K562 (cell line): ENCODE data around the gene EXOSC2. TPM values are rescaled to one million over a fixed set of nuclear protein-coding genes. Genes with fewer than 3 reads are reported as not detected.

ENCODE experiments used
- ATAC-seq: fragments of 200-7000 bp; cut with Tn5 transposase; 3 replicates; pipeline ENCODE4 v1.9.1; 2020; ENCODE audit warnings: moderate library complexity
- BruUV-seq: library from RNA; stranded (reverse); fragments of 400-500 nt; replicated peaks from 2 replicates; lab custom pipeline; 2021; lab: Mats Ljungman, UMichigan
- CTCF ChIA-PET: fragments of 300-600 bp; formaldehyde crosslinking; extraction: SDS; loops from one replicate; lab custom pipeline; 2021; ENCODE audit warnings: low intra/inter-chr PET ratio; lab: Yijun Ruan, JAX
- POLR2A ChIA-PET: fragments of 300-600, 350-650 bp; sonication (Branson Sonifier 250); formaldehyde crosslinking; extraction: SDS; loops from one replicate; lab custom pipeline; 2021; ENCODE audit warnings: antibody characterized with exemption, inconsistent platforms; lab: Yijun Ruan, JAX
- DNase-seq, 4 experiments: peaks; one replicate each; pipeline versions ENCODE4 v3.0.0 to v3.0.0-alpha.2; 2011 to 2018; ENCODE audit warnings: low spot score in 3 of 4, mixed read lengths in 3 of 4; ENCODE audit errors: extremely low read depth in 1 of 4
- FAIRE-seq: peaks from 2 replicates; lab custom pipeline; 2011; peaks lifted over from hg19 to GRCh38; lab: Jason Lieb, UNC
- H2AFZ ChIP-seq: 2 replicates; pipeline ENCODE4 v1.6.0; 2011; ENCODE audit warnings: low read depth, low read length, control low read depth, inconsistent platforms
- H3K27ac ChIP-seq: fragments of 200-600 bp; 3 replicates; pipeline ENCODE4 v1.8.0; 2011; ENCODE audit warnings: low read depth, mild to moderate bottlenecking, control low read depth, inconsistent platforms, low read length, moderate library complexity, mixed read lengths; ENCODE audit errors: extremely low read depth
- H3K27me3 ChIP-seq, 2 experiments: fragments of 300-600 bp in 1 of 2; 2 replicates in 1 of 2; 3 replicates in 1 of 2; pipeline versions ENCODE4 v1.6.0 to v1.8.0; 2011; ENCODE audit warnings: inconsistent platforms in 2 of 2, low read length in 2 of 2, mild to moderate bottlenecking in 1 of 2, mixed read lengths in 1 of 2, moderate library complexity in 1 of 2; ENCODE audit not compliant: control insufficient read depth in 2 of 2, insufficient read depth in 2 of 2
- H3K36me3 ChIP-seq: fragments of 300-600 bp; 3 replicates; pipeline ENCODE4 v1.8.0; 2011; ENCODE audit warnings: mild to moderate bottlenecking, low read length, inconsistent platforms; ENCODE audit not compliant: control insufficient read depth, insufficient read depth
- H3K4me1 ChIP-seq, 2 experiments: fragments of 200-600 bp in 1 of 2; replicated peaks in 1 of 2; 2 replicates in 1 of 2; 3 replicates in 1 of 2; pipeline versions ENCODE4 v1.5.1 to v1.8.0; 2011; ENCODE audit warnings: inconsistent platforms in 2 of 2, low read length in 2 of 2, mild to moderate bottlenecking in 1 of 2, mixed read lengths in 1 of 2, moderate library complexity in 1 of 2; ENCODE audit not compliant: control insufficient read depth in 2 of 2, insufficient read depth in 2 of 2
- H3K4me2 ChIP-seq: 2 replicates; pipeline ENCODE4 v1.6.1; 2011; ENCODE audit warnings: low read length, control low read depth, inconsistent platforms, mixed read lengths; ENCODE audit not compliant: insufficient read depth
- H3K4me3 ChIP-seq: fragments of 200-600 bp; sonication (generic), shearing (Covaris generic); 2 replicates; pipeline ENCODE4 v1.5.1; 2016; ENCODE audit warnings: control low read depth, inconsistent platforms
- H3K79me2 ChIP-seq: fragments of 200-600 bp; 3 replicates; pipeline ENCODE4 v1.8.0; 2011; ENCODE audit warnings: low read length, inconsistent platforms; ENCODE audit not compliant: control insufficient read depth, insufficient read depth
- H3K9ac ChIP-seq, 2 experiments: 2 replicates each; pipeline versions ENCODE4 v1.6.0 to v1.6.1; 2011; ENCODE audit warnings: low read depth in 2 of 2, low read length in 2 of 2, control low read depth in 1 of 2, inconsistent platforms in 1 of 2, mild to moderate bottlenecking in 1 of 2, mixed read lengths in 1 of 2; ENCODE audit not compliant: insufficient read depth in 1 of 2
- H3K9me1 ChIP-seq: one replicate; pipeline ENCODE4 v1.6.0; 2011; ENCODE audit warnings: inconsistent platforms, mild to moderate bottlenecking, low read length, moderate library complexity; ENCODE audit not compliant: control insufficient read depth, insufficient read depth
- H3K9me3 ChIP-seq: replicated peaks from 2 replicates; pipeline ENCODE4 v1.5.1; 2011; ENCODE audit warnings: low read depth, low read length, inconsistent platforms; ENCODE audit not compliant: control insufficient read depth, insufficient read depth
- H4K20me1 ChIP-seq: replicated peaks from 2 replicates; pipeline ENCODE4 v1.6.1; 2011; ENCODE audit warnings: low read length, inconsistent platforms, mixed read lengths; ENCODE audit not compliant: control insufficient read depth, insufficient read depth
- BRF1 ChIP-seq: IDR thresholded peaks from 3 replicates; pipeline ENCODE4 v1.6.1; 2011; ENCODE audit warnings: borderline replicate concordance, mild to moderate bottlenecking; ENCODE audit not compliant: insufficient read length; ENCODE audit errors: extremely low read depth
- CHD2 ChIP-seq: IDR thresholded peaks from 2 replicates; pipeline ENCODE4 v1.6.1; 2011; ENCODE audit warnings: low read depth, low read length
- DPF2 ChIP-seq: fragments of 450-650 bp; IDR thresholded peaks from 2 replicates; pipeline ENCODE4 v1.6.1; 2016
- LARP7 ChIP-seq: fragments of 450-650 bp; IDR thresholded peaks from 2 replicates; pipeline ENCODE4 v1.6.1; 2016
- MEF2A ChIP-seq: IDR thresholded peaks from 2 replicates; pipeline ENCODE4 v1.6.1; 2011; ENCODE audit warnings: low read depth, mild to moderate bottlenecking, low read length, moderate library complexity; ENCODE audit not compliant: control insufficient read depth
- NFIC ChIP-seq: fragments of 450-650 bp; IDR thresholded peaks from 2 replicates; pipeline ENCODE4 v1.6.1; 2017; ENCODE audit warnings: mild to moderate bottlenecking, inconsistent platforms
- PRPF4 ChIP-seq: fragments of 200-400 bp; formaldehyde crosslinking; IDR thresholded peaks from one replicate; pipeline ENCODE4 v1.6.1; 2017; ENCODE audit warnings: low read length, low read depth, mild to moderate bottlenecking; ENCODE audit not compliant: insufficient read depth, poor library complexity, severe bottlenecking
- ZHX1 ChIP-seq: fragments of 150-350 bp; conservative IDR thresholded peaks from 2 replicates; pipeline ENCODE4 v1.6.1; 2014; ENCODE audit warnings: low read length
- ZNF280B ChIP-seq: fragments of 250-450 bp; sonication (Bioruptor Pico); IDR thresholded peaks from 2 replicates; pipeline ENCODE4 v1.5.1; 2021; ENCODE audit warnings: mild to moderate bottlenecking
- WGBS: fragments of 100-300 bp; shearing (Covaris generic); methylation state at CpG from one replicate; pipeline ENCODE4 v1.1.6; 2016; ENCODE audit warnings: low coverage, mixed read lengths; ENCODE audit not compliant: insufficient coverage; ENCODE audit errors: missing lambda C conversion rate; 5-methylcytosine and 5-hydroxymethylcytosine counted together
- in situ Hi-C: fragments of 300-500 bp; cut with MboI; formaldehyde crosslinking; loops from 4 replicates; pipeline ENCODE4 v1.15.0; 2018; ENCODE audit warnings: inconsistent platforms, mixed read lengths
- intact Hi-C: fragments of 100-400 bp; cut with micrococcal nuclease; formaldehyde crosslinking; loops from 2 replicates; pipeline ENCODE4 v1.14.2; 2022
- polyA plus RNA-seq, 8 experiments: library from polyadenylated mRNA; depleted of rRNA in 4 of 8; stranded (reverse) in 5 of 8; unstranded in 3 of 8; fragments of >200 nt; fragmentation: Nextera tagmentation in 2 of 8; fragmentation: Illumina TruSeq in 1 of 8; extraction: Ambion mirVana in 2 of 8; extraction: Trizol in 1 of 8; gene quantifications; 2 replicates each; pipeline versions ENCODE4 v1.2.1 to v1.2.3, GENCODE V29; 2011 to 2014; ENCODE audit warnings: inconsistent platforms in 1 of 8, missing spikeins in 1 of 8
- total RNA-seq, 7 experiments: library from RNA; depleted of rRNA in 6 of 7; stranded (reverse); fragments of >200 nt in 6 of 7; fragmentation: Illumina TruSeq in 2 of 7; extraction: Trizol in 2 of 7; gene quantifications; 2 replicates each; pipeline versions ENCODE4 v1.2.1 to v1.2.3, GENCODE V29; 2011 to 2021; ENCODE audit warnings: low replicate concordance in 1 of 7

EXOSC2 gene
- total and polyA plus RNA-seq, 9 of the 15 experiments (the other 6 are each of a cell fraction or from before 2014, with no cell fraction given) = 46.0 to 101 (median 77.6) TPM

GRCh38 chr9:130669965-130670364 lies 23.6 kb upstream of the EXOSC2 start (continued):
- no peak for TF ChIP-seq ZNF280B (CRISPR knock-in tag)
- no peak for TF ChIP-seq DPF2
- TF ChIP-seq ZHX1 = no peak
- no peak for TF ChIP-seq CHD2
- no peak for TF ChIP-seq BRF1
- no peak for TF ChIP-seq MEF2A

- no TSS peak for BruUV-seq
- intact Hi-C loops (no loop called here), in situ Hi-C loops (no loop called here)
- H3K4me3 ChIP-seq = no peak overlapping the region
- peaks cover 17 to 31% of the 10 kb centered on the region in 2 experiments for H3K27me3 ChIP-seq
- peaks cover 3 to 17% of the 10 kb centered on the region in 2 experiments; a peak in 3 of 5 replicates for H3K4me1 ChIP-seq
- no peak overlapping the region for H3K27ac ChIP-seq
- POLR2A ChIA-PET = interaction anchor here (1.0 kb wide), 1 partner anchor 13 kb away, joined by 3 read pairs; no protein-coding TSS in a partner anchor
- H2AFZ ChIP-seq = no peak overlapping the region
- WGBS = 61% methylated on average over 6 of the region's 6 CpGs
- no peak for FAIRE-seq
- no peaks in the 10 kb centered on the region for H3K9me3 ChIP-seq
- H3K79me2 ChIP-seq = no peaks in the 10 kb centered on the region
- H3K9ac ChIP-seq = peak overlapping the region in 1 of 2 experiments; percentile 1; a peak in 1 of 4 replicates
- no peaks in the 10 kb centered on the region; the same call in 1 of the 2 replicates for H4K20me1 ChIP-seq
- TF ChIP-seq NFIC (peak; percentile 72), LARP7 (no peak), PRPF4 (no peak)
- no peak for DNase-seq
- H3K36me3 ChIP-seq = no peaks in the 10 kb centered on the region
- no peak overlapping the region for H3K4me2 ChIP-seq
- CTCF ChIA-PET = no interaction called here
- H3K9me1 ChIP-seq = no peaks in the 10 kb centered on the region
- no peak; the same call in 2 of the 3 replicates for ATAC-seq
These were observed 22.9 kb upstream of the EXOSC2 start for GRCh38 chr9:130670644-130671043.
